Measurements from ENCODE around the gene PPIF. TPM values are rescaled to one million over a fixed set of nuclear protein-coding genes. Genes with fewer than 3 reads are reported as not detected.

PPIF gene
- total RNA-seq, 4 donors from 2014 or later = 39.1 to 82.1 (median 67.9) TPM

DNA sequence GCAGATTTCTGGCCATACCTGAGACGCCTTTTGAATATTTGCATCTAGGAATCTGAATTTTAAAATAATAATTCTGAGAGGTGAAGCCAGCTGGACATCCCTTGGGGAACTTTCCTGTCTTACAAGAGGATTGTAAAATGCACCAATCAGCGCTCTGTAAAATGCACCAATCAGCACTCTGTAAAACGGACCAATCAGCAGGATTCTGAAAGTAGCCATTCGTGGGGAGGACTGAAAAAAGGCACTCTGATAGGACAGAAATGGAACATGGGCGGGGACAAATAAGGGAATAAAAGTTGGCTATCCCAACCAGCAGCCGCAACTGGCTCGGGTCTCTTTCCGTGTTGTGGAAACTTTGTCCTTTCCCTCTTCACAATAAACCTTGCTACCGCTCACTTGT lies 9.9 kb downstream of the PPIF start:
- Histone ChIP-seq H3K27ac (no peak overlapping the region), H3K4me3 (no peak overlapping the region), H3K4me1 (peaks cover 10 to 13% of the 10 kb centered on the region in 2 donors), H3K27me3 (no peaks in the 10 kb centered on the region), H3K9me3 (no peaks in the 10 kb centered on the region), H3K36me3 (peaks cover 0 to 26% of the 10 kb centered on the region in 2 donors)
- TF ChIP-seq CTCF (IDR thresholded peaks at IDR 0.05 in 4 of 5, conservative IDR thresholded peaks at IDR 0.05 in 1 of 5) (no peak), POLR2A (IDR thresholded peaks at IDR 0.05) (no peak)
- no peak for ATAC-seq
- in situ Hi-C loops (cut with MboI; ENCODE audit: low sequenced_read_pairs in 4 of 4) (loop anchor here in 1 of 4 donors (25.0 kb wide), 1 partner anchor 580 kb away; the partner anchor contains the start of gene SFTPD), intact Hi-C loops (cut with DNase I; ENCODE audit: low total_unique reads) (no loop called here)
- DNase-seq = peak in 1 of 2 donors; percentile 6

DNA sequence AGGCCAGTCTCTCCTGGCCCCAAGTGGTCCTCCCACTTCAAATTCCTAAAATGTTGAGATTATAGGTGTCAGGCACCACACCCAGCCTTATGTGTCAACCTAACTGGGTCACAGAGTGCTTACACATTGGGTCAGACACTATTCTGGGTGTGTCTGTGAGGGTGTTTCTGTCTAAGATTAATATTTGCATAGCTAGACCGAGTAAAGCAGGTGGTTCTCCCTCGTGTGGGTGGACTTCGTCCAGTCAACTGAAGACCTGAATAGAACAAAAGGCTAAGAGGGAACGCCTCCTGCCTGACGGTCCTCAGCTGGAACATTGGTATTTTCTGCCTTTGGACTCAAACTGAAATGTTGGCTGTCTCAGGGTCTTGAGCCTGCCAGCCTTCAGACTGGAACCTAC lies 11.5 kb downstream of the PPIF start:
- in situ Hi-C loops (cut with MboI; ENCODE audit: low sequenced_read_pairs in 4 of 4) = loop anchor here in 1 of 4 donors (25.0 kb wide), 1 partner anchor 578 kb away; the partner anchor contains the start of gene SFTPD
- no peak for TF ChIP-seq CTCF (IDR thresholded peaks at IDR 0.05 in 4 of 5, conservative IDR thresholded peaks at IDR 0.05 in 1 of 5)
- no peak for TF ChIP-seq POLR2A (IDR thresholded peaks at IDR 0.05)
- Histone ChIP-seq H3K27me3 (no peaks in the 10 kb centered on the region), H3K27ac (peak overlapping the region; percentile 42 to 69 (median 57)), H3K4me3 (no peak overlapping the region), H3K9me3 (no peaks in the 10 kb centered on the region), H3K4me1 (peaks cover 10 to 13% of the 10 kb centered on the region in 2 donors), H3K36me3 (peaks cover 0 to 10% of the 10 kb centered on the region in 2 donors)
- intact Hi-C loops (cut with DNase I; ENCODE audit: low total_unique reads) = no loop called here
- peak; percentile 94 for ATAC-seq
- peak in 1 of 2 donors; percentile 56 for DNase-seq

DNA sequence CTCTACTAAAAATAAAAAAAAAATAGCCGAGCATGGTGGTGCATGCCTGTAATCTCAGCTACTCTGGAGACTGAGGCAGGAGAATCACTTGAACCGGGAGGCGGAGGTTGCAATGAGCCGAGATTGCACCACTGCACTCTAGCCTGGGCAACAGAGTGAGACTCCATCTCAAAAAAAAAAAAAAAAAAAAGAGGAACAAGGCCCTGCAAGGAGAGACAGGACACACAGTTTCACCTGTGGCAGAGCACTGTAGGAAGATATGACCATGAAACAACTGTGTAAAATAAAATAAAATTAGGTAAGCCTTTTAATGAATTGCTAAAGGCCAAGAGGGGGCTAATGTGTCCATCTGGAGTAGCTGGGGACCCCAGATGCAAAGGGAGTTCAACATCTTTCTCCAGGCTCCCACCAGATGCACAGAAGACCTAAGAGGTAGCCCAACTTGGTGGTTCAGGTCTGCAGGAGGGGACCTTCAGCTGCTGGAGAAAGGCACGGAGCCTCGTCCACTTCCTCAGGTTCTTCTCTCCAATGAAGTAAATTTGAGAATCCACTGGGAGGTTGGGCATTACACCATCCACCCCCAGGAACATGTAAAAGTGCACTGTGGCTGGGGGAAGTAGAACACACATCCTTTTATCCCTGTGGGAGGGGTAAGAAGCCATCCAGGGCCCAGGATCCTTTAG lies 12.7 kb downstream of the PPIF start:
- Histone ChIP-seq H3K9me3 (no peaks in the 10 kb centered on the region), H3K27me3 (no peaks in the 10 kb centered on the region), H3K4me3 (no peak overlapping the region), H3K4me1 (peaks cover 10 to 13% of the 10 kb centered on the region in 2 donors), H3K36me3 (no peaks in the 10 kb centered on the region), H3K27ac (no peak overlapping the region)
- in situ Hi-C loops (cut with MboI; ENCODE audit: low sequenced_read_pairs in 4 of 4) (loop anchor here in 1 of 4 donors (25.0 kb wide), 1 partner anchor 577 kb away; the partner anchor contains the start of gene SFTPD), intact Hi-C loops (cut with DNase I; ENCODE audit: low total_unique reads) (no loop called here)
- no peak for TF ChIP-seq CTCF (IDR thresholded peaks at IDR 0.05 in 4 of 5, conservative IDR thresholded peaks at IDR 0.05 in 1 of 5)
- TF ChIP-seq POLR2A (IDR thresholded peaks at IDR 0.05) = no peak
- ATAC-seq (no peak), DNase-seq (no peak)

GRCh38 chr10:79360499-79361342 lies 13.5 kb downstream of the PPIF start:
- H3K27ac ChIP-seq = no peak overlapping the region
- in situ Hi-C loops (cut with MboI; ENCODE audit: low sequenced_read_pairs in 4 of 4) = loop anchor here in 1 of 4 donors (25.0 kb wide), 1 partner anchor 577 kb away; the partner anchor contains the start of gene SFTPD
- H3K36me3 ChIP-seq = no peaks in the 10 kb centered on the region
- no peaks in the 10 kb centered on the region for H3K27me3 ChIP-seq
- intact Hi-C loops (cut with DNase I; ENCODE audit: low total_unique reads) = no loop called here
- ATAC-seq (no peak), DNase-seq (no peak)
- H3K4me3 ChIP-seq = no peak overlapping the region
- TF ChIP-seq POLR2A (IDR thresholded peaks at IDR 0.05) (no peak), CTCF (IDR thresholded peaks at IDR 0.05 in 4 of 5, conservative IDR thresholded peaks at IDR 0.05 in 1 of 5) (no peak)
- no peaks in the 10 kb centered on the region for H3K9me3 ChIP-seq
- peaks cover 10 to 13% of the 10 kb centered on the region in 2 donors for H3K4me1 ChIP-seq

Data from gastrocnemius medialis (tissue), 4 donors.